HepG2 (cell line): ENCODE measurements around the gene CDC42SE2.

Source experiments
- CTCF ChIP-seq: sonication (generic); formaldehyde crosslinking; IDR thresholded peaks from 2 replicates; pipeline ENCODE4 v1.5.0; 2020; ENCODE audit warnings: mild to moderate bottlenecking, missing genetic modification reagents, moderate library complexity
- DPF2 ChIP-seq: sonication (generic); formaldehyde crosslinking; IDR thresholded peaks from 2 replicates; pipeline ENCODE4 v1.4.0; 2020; ENCODE audit warnings: mild to moderate bottlenecking, low read depth, missing genetic modification reagents, borderline replicate concordance
- HOXA7 ChIP-seq: sonication (generic); formaldehyde crosslinking; IDR thresholded peaks from 2 replicates; pipeline ENCODE4 v1.8.1; 2022; ENCODE audit warnings: mild to moderate bottlenecking, missing genetic modification reagents, moderate library complexity
- JUND ChIP-seq: sonication (generic); formaldehyde crosslinking; IDR thresholded peaks from 2 replicates; pipeline ENCODE4 v1.8.0; 2022; ENCODE audit warnings: mild to moderate bottlenecking, missing genetic modification reagents
- NONO ChIP-seq, 2 experiments: fragments of 450-650 bp in 1 of 2; sonication (generic) in 1 of 2; formaldehyde crosslinking in 1 of 2; IDR thresholded peaks in 1 of 2; conservative IDR thresholded peaks in 1 of 2; 2 replicates each; pipeline versions ENCODE4 v1.6.1 to v1.8.0; 2017 to 2022; ENCODE audit warnings: mild to moderate bottlenecking in 1 of 2, missing genetic modification reagents in 1 of 2, moderate library complexity in 1 of 2
- POLR2A ChIP-seq, 2 experiments: IDR thresholded peaks; 2 replicates each; pipeline ENCODE4 v1.6.1; 2011; ENCODE audit warnings: low read depth in 2 of 2, low read length in 2 of 2, mild to moderate bottlenecking in 1 of 2, moderate library complexity in 1 of 2; ENCODE audit not compliant: insufficient read depth in 1 of 2
- ZBTB8A ChIP-seq: sonication (generic); formaldehyde crosslinking; IDR thresholded peaks from 2 replicates; pipeline ENCODE4 v1.4.0; 2020; ENCODE audit warnings: mild to moderate bottlenecking, low read depth, missing genetic modification reagents, borderline replicate concordance
- ZSCAN20 ChIP-seq: sonication (generic); formaldehyde crosslinking; IDR thresholded peaks from 2 replicates; pipeline ENCODE4 v1.4.0; 2020; ENCODE audit warnings: missing genetic modification reagents, mild to moderate bottlenecking, borderline replicate concordance

DNA sequence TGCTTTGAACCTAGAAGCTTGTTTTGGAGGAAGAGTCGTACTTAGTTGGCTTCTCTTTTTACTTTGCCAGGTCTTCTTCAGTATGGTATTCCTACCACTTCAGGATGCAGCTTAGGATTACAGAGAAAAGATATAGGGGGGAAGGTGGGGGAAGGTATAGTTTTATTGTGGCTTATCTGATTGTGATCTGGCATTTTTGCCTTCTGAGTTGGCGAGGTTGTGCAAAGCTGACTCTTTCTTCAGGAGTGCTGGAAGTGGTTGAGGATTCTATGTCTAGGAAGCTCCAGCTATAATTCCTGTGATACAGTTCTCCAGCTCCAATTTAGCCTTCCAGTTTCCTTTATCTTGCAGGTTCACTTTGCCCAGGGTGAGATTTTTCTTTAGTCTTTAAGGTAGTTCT, 7.0 kb downstream of the CDC42SE2 start:
- TF ChIP-seq ZBTB8A (CRISPR knock-in tag) (no peak), ZSCAN20 (no peak), POLR2A (IDR thresholded peaks at IDR 0.05; ENCODE audit: insufficient read depth in 1 of 2, low read depth in 2 of 2, low read length in 2 of 2) (no peak), HOXA7 (no peak), NONO (IDR thresholded peaks at IDR 0.05) (no peak), NONO (CRISPR knock-in tag; conservative IDR thresholded peaks at IDR 0.05) (no peak), DPF2 (no peak), JUND (CRISPR knock-in tag) (no peak), CTCF (CRISPR knock-in tag) (no peak)
